Activated CD4-positive, alpha-beta T cell treated with anti-CD3 and anti-CD28 coated beads, Interleukin-2, amount 50 U/mL, for 24 hours (primary cell): ENCODE data around the gene S100A2.
"Not testable (repeated sequence)": the region's sequence is repeated elsewhere in the genome, so short reads cannot be mapped to it uniquely, and the experiment has no call there.

Source experiments
- DNase-seq, 2 donors: peaks; one replicate each; pipeline ENCODE4 v3.0.0-alpha.2; 2020; ENCODE audit warnings: low read depth in 1 of 2, low spot score in 1 of 2

The S100A2 gene

GRCh38 chr1:153592748-153593147 is 27.1 kb upstream of the S100A2 start:
- DNase-seq, result no peak

- no peak for DNase-seq
Measured at GRCh38 chr1:153588482-153588881, 22.8 kb upstream of the S100A2 start.

DNA sequence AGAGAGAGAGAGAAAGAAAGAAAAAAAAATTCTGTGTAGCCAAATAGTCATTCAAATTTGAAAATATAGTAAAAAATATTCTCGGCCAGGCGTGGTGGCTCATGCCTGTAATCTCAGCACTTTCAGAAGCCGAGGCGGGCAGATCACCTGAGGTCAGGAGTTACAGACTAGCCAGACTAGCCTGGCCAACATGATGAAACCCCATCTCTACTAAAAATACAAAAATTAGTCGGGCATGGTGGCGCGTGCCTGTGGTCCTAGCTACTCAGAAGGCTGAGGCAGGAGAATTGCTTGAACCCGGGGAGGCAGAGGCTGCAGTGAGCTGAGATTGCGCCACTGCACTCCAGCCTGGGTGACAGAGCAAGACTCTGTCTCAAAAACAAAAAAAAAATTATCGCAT is 22.4 kb upstream of the S100A2 start:
- DNase-seq, result not testable (repeated sequence)

GRCh38 chr1:153587314-153587713 is 21.7 kb upstream of the S100A2 start:
- DNase-seq, result no peak

GRCh38 chr1:153586347-153586746 is 20.7 kb upstream of the S100A2 start:
- DNase-seq, result no peak

- DNase-seq, result no peak
Measured at GRCh38 chr1:153585006-153585405, 19.4 kb upstream of the S100A2 start.

DNA sequence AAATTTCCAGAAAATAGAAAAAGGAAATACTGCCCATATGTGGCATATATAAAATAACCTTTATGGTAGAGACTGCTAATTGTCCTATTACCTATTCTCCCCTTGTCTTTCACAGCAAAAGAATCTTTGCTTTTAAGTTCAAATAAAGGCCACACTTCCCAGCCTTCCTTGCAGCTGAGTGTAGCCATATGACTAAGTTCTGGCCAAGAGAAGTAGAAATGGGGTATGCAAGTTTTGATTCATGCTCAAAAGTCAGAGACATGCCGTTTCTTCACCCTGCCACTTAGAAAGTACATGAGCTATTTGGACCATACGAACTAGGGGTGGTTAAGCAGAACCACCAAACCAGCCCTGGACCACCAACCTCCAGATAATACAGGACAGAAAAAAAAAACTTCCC is 18.3 kb upstream of the S100A2 start:
- DNase-seq, result no peak

GRCh38 chr1:153583514-153583913 is 17.9 kb upstream of the S100A2 start:
- not testable (repeated sequence) for DNase-seq

GRCh38 chr1:153582836-153583235 is 17.2 kb upstream of the S100A2 start:
- DNase-seq, result not testable (repeated sequence)

DNA sequence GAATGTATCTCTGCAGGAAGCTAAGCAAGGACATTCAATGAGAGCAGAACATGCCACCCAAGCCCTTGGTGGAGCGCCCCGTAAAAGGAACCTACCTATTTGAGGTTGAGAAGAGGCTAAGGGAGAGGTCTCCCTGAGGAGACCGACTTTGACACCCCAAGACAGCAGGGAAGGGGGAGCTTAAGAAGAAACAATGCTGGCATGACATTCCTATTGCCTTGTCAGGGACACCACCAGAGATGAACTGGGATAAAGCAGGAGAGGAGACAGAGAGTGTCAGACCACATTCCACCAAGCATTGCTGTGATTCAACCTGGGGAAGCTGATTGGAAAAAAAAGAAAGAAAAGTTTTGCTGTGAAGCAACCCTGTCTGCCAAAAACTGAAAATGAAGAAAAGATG is 13.3 kb upstream of the S100A2 start:
- DNase-seq, result no peak

GRCh38 chr1:153578490-153578889 is 12.8 kb upstream of the S100A2 start:
- no peak for DNase-seq

DNA sequence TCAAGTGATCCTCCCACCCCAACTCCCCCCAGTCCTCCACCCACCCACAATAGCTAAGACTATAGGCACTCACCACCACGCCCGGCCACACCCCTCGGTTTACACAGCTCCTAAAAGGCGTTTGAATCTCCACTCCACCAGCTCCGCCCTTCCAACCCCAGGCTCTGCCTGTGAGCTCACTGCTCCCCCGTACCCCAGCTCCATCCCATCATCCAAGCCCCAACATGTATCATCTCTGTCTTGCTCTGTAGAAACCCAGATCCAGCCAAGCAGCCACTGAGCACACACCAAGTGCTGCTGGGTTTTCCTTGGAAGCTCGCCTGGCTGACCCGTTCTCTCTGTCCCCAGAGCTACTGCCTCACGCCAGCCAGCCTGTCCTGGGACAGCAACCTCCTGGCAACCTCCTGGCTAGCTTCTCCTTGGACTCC is 12.0 kb upstream of the S100A2 start:
- no peak for DNase-seq

DNA sequence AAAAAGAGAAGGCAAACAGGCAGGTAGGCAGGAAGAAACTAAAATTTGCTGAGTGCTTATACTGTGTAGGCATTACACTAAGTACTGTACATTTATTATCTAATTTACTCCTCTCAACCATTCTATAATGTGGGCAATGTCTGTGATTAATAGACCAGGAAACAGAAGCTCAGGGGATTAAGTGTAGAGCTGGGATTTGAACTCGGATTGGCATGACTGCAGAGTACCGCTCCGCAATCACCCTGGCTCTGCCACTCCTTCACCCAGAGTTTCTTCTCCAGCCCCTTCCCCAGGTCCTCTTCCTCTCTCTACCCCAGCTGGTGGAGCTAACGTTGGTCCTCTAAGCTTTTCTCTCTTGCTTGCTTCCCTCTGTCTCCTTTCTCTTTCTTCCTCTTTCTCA is 11.5 kb upstream of the S100A2 start:
- DNase-seq, result no peak

GRCh38 chr1:153575497-153575896 is 9.9 kb upstream of the S100A2 start:
- not testable (repeated sequence) for DNase-seq

DNA sequence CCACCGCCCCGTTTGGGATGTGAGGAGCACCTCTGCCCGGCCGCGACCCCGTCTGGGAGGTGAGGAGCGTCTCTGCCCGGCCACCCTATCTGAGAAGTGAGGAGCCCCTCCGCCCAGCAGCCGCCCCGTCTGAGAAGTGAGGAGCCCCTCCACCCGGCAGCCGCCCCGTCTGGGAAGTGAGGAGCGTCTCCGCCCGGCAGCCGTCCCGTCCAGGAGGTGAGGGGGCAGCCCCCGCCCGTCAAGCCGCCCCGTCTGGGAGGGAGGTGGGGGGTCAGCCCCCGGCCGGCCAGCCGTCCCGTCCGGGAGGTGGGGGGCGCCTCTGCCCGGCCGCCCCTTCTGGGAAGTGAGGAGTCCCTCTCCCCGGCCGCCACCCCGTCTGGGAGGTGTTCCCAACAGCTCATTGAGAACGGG is 9.4 kb upstream of the S100A2 start:
- not testable (repeated sequence) for DNase-seq

DNA sequence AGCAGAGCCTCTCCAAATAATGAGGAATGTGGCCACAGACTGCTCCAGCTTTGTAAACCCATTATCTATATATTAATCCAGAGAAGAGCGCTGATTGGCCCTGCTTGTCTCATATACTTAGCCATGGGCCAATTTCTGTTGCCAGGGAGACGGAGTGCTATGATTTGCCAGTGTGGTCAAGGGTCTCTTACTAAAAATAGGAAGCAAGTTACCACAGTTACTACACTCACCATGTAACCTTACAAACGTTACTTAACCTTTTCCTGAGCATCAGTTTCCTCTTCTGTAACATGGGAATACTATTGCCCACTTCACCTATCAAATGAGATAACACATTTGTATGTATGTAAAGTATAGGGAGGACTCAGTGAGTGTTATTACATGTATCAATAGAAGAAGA is 7.7 kb upstream of the S100A2 start:
- no peak for DNase-seq

DNA sequence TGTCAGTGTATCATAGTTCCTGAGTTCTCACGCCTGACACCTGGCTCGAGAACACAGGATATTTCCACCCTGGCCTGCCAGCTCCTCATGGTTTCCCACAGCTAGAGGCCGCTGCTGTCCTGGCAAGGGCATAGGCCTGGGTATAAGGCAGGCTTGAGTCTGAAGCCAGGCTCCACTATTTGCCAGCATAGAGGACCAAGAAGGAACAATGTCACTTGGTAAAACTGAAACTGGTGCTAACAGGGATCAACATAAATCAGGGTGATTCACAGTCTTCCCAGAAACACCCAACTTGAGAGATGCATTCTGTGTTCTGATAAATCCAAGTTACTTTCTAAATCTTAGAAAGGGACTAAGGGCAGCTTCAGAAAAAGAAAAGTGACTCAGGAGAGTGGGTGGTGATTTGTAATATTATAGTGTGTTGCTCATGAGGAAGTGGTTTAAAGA is 6.9 kb upstream of the S100A2 start:
- DNase-seq, result peak; percentile 15 to 39

DNA sequence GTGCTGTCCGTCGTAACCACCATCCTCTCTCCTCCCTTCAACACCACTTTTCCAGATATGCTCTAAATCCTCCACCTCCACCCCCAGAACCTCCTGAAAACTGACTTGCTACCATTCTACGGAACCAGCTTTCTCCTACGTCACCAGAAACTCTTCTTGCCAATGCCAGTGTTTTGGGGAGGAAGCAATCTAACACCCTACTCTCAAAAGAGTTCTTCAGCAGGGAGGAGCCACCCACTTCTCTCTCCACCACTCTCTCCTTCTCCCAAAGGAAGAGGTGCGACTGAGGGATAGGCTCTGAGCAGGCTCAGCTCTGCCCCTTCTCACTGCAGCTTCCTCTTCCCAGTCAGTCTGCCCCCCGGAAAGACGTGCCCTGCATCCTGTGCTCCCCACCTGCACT is 6.1 kb upstream of the S100A2 start:
- DNase-seq, result no peak

DNA sequence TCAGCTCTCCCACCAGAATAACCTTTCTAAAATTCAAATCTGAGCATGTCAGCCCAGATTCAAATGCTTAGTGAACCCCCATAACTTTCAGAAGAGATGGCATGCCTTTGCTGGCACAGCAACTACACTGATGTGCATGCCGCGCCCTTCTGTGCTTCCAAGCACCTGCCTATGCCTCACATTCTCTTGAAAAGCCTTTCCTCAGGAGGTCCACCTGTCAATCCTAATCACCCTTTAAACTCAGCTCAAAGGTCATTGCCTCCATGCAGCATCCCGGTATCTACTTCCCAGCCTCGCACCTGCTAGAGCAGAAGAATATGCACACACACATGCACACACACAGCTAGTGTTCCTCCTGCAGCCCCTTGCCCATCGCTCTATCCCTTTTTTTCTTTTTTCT is 5.2 kb upstream of the S100A2 start:
- DNase-seq, result no peak

GRCh38 chr1:153569465-153569864 is 3.8 kb upstream of the S100A2 start:
- DNase-seq, result no peak

DNA sequence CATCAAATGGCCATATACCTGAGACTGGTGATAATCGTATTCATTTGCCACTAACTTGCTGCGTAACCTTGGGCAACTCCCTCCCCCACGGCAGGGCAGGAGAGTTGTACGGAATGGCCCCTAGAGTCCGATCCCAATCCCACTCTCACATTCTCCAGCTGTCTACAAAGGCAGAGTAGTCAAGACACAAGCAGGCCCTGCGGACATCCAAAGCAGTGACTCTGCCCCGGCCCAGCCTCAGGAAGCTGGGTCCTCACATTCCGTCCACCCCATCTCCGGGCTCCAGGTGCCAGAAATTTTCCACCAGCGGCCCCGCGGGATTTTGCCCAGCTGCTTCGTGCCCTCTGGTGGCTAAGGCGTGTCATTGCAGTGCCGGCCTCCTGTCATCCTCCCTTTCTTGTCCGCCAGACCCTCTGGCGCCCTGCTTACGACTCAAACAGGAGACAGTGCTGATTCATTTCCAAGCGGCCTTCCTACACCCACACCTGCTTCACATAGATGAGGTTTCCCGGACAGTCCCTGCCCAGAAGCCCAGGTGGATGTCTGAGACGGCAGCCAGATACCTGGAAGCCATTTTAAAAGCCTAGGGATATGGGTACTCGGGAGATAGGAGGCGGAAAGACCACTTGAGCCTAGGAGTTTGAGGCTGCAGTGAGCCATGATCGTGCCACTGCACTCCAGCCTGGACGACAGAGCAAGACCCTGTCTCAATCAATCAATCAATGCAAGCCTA is 2.9 kb upstream of the S100A2 start:
- DNase-seq, result peak; percentile 71 to 75

DNA sequence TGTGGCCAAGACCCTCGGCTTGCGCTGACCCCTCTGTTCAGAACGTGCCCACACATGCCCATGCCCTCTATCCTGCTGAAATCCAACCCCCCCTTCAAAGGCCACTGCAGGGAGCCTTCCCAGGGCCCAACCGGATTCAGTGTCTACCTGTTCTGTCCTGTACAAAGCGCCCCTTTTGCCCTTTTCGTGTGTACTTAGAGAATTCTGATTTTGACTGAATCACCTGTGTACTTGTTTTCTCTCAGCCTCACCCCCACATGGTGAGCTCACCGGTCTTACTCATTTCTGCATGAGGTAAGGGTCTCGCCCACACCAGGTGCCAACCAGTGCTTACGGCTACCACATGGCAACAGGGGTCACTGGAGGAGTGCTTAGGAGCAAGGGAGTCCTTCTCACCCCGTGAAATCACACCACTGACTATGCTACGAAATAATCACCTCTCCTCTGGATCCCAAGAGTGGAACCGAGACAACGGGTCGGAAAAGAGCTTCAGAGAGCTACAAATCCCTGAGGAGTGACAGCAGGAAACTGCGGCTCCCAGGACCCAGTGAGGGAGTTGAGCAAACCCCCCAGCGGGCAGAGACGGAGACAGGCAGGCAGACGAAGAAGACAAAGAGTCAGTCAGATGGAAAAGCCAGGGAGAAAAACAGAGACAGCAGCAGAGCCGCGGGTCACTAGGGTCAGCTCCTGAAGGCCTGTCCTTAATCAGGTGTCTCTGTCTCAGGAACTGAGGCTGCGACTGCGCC is 2.1 kb upstream of the S100A2 start:
- DNase-seq, result peak; percentile 9 to 33
